DND-41 (cell line): ENCODE results near the gene DENND2A.
"Not testable (repeated sequence)": the region's sequence is repeated elsewhere in the genome, so short reads cannot be mapped to it uniquely, and the experiment has no call there.

ENCODE experiments used
- ATAC-seq: fragments of 200-7000 bp; cut with Tn5 transposase; 3 replicates; pipeline ENCODE4 v1.9.1; 2021; ENCODE audit warnings: low read depth; ENCODE audit not compliant: insufficient read depth
- DNase-seq: peaks from one replicate; pipeline ENCODE4 v3.0.0-alpha.2; 2020
- H2AFZ ChIP-seq: 2 replicates; pipeline ENCODE4 v1.6.0; 2012; ENCODE audit warnings: low read depth, low read length
- H3K27ac ChIP-seq: 2 replicates; pipeline ENCODE4 v1.5.1; 2012; ENCODE audit warnings: low read length, inconsistent platforms
- H3K27me3 ChIP-seq: fragments of 200-600 bp; sonication (generic); 2 replicates; pipeline ENCODE4 v1.6.0; 2012; ENCODE audit warnings: low read length, mild to moderate bottlenecking, inconsistent platforms; ENCODE audit not compliant: insufficient read depth, poor library complexity
- H3K36me3 ChIP-seq: 2 replicates; pipeline ENCODE4 v1.5.1; 2012; ENCODE audit warnings: low read length, inconsistent platforms; ENCODE audit not compliant: insufficient read depth
- H3K4me1 ChIP-seq: 2 replicates; pipeline ENCODE4 v1.5.1; 2012; ENCODE audit warnings: mild to moderate bottlenecking, low read length; ENCODE audit not compliant: insufficient read depth
- H3K4me2 ChIP-seq: 2 replicates; pipeline ENCODE4 v1.6.0; 2012; ENCODE audit warnings: mild to moderate bottlenecking, moderate library complexity, low read length, inconsistent platforms; ENCODE audit not compliant: insufficient read depth
- H3K4me3 ChIP-seq, 2 experiments: fragments of 200-600 bp in 1 of 2; shearing (Covaris generic) in 1 of 2; 2 replicates each; pipeline ENCODE4 v1.5.1; 2012 to 2016; ENCODE audit warnings: inconsistent platforms in 2 of 2, low read length in 2 of 2, mild to moderate bottlenecking in 2 of 2, low read depth in 1 of 2, moderate library complexity in 1 of 2
- H3K79me2 ChIP-seq: 2 replicates; pipeline ENCODE4 v1.6.0; 2012; ENCODE audit warnings: low read length, inconsistent platforms; ENCODE audit not compliant: insufficient read depth
- H3K9ac ChIP-seq: 2 replicates; pipeline ENCODE4 v1.6.0; 2012; ENCODE audit warnings: low read depth, mild to moderate bottlenecking, inconsistent platforms, low read length, moderate library complexity
- H3K9me3 ChIP-seq: 2 replicates; pipeline ENCODE4 v1.5.1; 2012; ENCODE audit warnings: low read length, moderate library complexity, mild to moderate bottlenecking, inconsistent platforms; ENCODE audit not compliant: insufficient read depth, severe bottlenecking
- H4K20me1 ChIP-seq: 2 replicates; pipeline ENCODE4 v1.6.0; 2012; ENCODE audit warnings: low read length; ENCODE audit not compliant: insufficient read depth
- EZH2 ChIP-seq: IDR thresholded peaks from 3 replicates; pipeline ENCODE4 v1.6.1; 2012; ENCODE audit warnings: borderline replicate concordance, low read depth, mild to moderate bottlenecking, moderate library complexity, low read length, inconsistent platforms; ENCODE audit not compliant: severe bottlenecking
- TF ChIP-seq, protein P1 (sequence below): IDR thresholded peaks from 2 replicates; pipeline ENCODE4 v1.5.1; 2012; ENCODE audit warnings: borderline replicate concordance, low read length, moderate library complexity, mild to moderate bottlenecking; ENCODE audit not compliant: poor library complexity, severe bottlenecking; ENCODE audit errors: extremely low read depth

DENND2A gene

GRCh38 chr7:140669352-140669751 lies 28.7 kb upstream of the DENND2A start:
- Histone ChIP-seq H3K79me2 (peaks cover 13% of the 10 kb centered on the region), H2AFZ (no peak overlapping the region), H3K9me3 (no peaks in the 10 kb centered on the region), H3K27ac (no peak overlapping the region), H3K4me3 (no peak overlapping the region), H3K4me2 (no peak overlapping the region), H4K20me1 (no peaks in the 10 kb centered on the region), H3K27me3 (no peaks in the 10 kb centered on the region), H3K36me3 (no peaks in the 10 kb centered on the region), H3K9ac (no peak overlapping the region), H3K4me1 (peaks cover 21% of the 10 kb centered on the region)
- TF ChIP-seq, protein P1, sequence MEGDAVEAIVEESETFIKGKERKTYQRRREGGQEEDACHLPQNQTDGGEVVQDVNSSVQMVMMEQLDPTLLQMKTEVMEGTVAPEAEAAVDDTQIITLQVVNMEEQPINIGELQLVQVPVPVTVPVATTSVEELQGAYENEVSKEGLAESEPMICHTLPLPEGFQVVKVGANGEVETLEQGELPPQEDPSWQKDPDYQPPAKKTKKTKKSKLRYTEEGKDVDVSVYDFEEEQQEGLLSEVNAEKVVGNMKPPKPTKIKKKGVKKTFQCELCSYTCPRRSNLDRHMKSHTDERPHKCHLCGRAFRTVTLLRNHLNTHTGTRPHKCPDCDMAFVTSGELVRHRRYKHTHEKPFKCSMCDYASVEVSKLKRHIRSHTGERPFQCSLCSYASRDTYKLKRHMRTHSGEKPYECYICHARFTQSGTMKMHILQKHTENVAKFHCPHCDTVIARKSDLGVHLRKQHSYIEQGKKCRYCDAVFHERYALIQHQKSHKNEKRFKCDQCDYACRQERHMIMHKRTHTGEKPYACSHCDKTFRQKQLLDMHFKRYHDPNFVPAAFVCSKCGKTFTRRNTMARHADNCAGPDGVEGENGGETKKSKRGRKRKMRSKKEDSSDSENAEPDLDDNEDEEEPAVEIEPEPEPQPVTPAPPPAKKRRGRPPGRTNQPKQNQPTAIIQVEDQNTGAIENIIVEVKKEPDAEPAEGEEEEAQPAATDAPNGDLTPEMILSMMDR = no peak
- ATAC-seq = no peak
- no peak for DNase-seq

DNA sequence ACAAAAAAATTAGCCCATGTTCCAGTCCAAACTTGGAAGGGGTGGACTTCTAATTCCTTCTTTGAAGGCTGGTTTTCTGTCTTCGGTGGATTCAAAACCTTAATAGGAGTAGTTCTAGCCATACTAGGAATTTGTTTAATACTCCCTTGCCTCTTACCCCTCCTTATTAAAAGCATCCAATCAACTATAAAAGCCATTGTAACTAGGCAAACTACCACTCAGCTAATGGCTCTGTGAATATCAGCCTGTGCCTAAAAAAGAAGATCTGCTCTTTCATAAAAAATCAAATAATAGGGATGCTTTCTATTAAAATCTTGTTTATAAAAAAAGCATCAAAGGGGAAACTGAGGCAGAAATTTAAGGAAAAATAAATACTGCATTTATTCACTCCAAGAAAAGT lies 28.0 kb upstream of the DENND2A start:
- no peaks in the 10 kb centered on the region for H4K20me1 ChIP-seq
- no peak overlapping the region for H3K4me3 ChIP-seq
- H3K4me2 ChIP-seq = no peak overlapping the region
- H3K9me3 ChIP-seq = no peaks in the 10 kb centered on the region
- no peak for DNase-seq
- no peak for ATAC-seq
- H3K27ac ChIP-seq = no peak overlapping the region
- no peaks in the 10 kb centered on the region for H3K36me3 ChIP-seq
- no peak overlapping the region for H2AFZ ChIP-seq
- no peak for TF ChIP-seq EZH2
- TF ChIP-seq, protein P1 = no peak
- H3K27me3 ChIP-seq = no peaks in the 10 kb centered on the region
- H3K4me1 ChIP-seq = peaks cover 13% of the 10 kb centered on the region
- no peak overlapping the region for H3K9ac ChIP-seq
- peaks cover 5% of the 10 kb centered on the region for H3K79me2 ChIP-seq

DNA sequence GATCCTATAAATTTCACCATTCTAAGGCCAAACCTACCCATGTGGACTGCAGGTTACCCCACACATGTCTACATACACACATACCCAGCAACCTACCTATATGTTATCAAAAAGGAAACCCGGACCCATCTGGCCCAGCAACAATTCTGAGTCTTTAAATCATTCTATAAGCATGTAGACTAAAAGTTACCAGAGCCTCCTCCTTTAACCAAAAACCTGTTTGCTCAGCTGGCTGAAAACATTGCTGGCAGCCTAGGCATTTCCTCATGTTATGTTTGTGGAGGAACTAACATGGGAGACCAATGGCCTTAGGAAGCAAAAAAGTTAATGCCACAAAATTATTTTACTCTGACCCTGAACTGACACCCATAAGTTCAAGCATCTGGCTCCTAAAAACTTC lies 26.9 kb upstream of the DENND2A start:
- Histone ChIP-seq H3K4me1 (peaks cover 7% of the 10 kb centered on the region), H3K79me2 (no peaks in the 10 kb centered on the region)
- no peak for DNase-seq

GRCh38 chr7:140662938-140663337 lies 22.3 kb upstream of the DENND2A start:
- H3K9ac ChIP-seq, H3K27me3 ChIP-seq, ATAC-seq, H3K4me1 ChIP-seq, H3K79me2 ChIP-seq, H3K4me2 ChIP-seq, H2AFZ ChIP-seq, H4K20me1 ChIP-seq, H3K36me3 ChIP-seq, H3K9me3 ChIP-seq, H3K27ac ChIP-seq, DNase-seq, H3K4me3 ChIP-seq: not testable (repeated sequence)

More for the DNA sequence above, 26.9 kb upstream of the DENND2A start:
- Histone ChIP-seq H4K20me1 (no peaks in the 10 kb centered on the region), H2AFZ (no peak overlapping the region), H3K27me3 (no peaks in the 10 kb centered on the region), H3K4me3 (no peak overlapping the region), H3K9ac (no peak overlapping the region), H3K27ac (no peak overlapping the region), H3K4me2 (no peak overlapping the region), H3K36me3 (no peaks in the 10 kb centered on the region), H3K9me3 (no peaks in the 10 kb centered on the region)
- TF ChIP-seq EZH2 = no peak
- no peak for ATAC-seq
